Left cardiac atrium (tissue), 4 donors: Measurements from ENCODE around the gene EYS. TPM values are rescaled to one million over a fixed set of nuclear protein-coding genes. Genes with fewer than 3 reads are reported as not detected.

ENCODE experiments used
- ATAC-seq, 2 donors: fragments of 200-7000 bp; cut with Tn5 transposase; one replicate each; pipeline ENCODE4 v1.9.1; 2020; ENCODE audit warnings: mild to moderate bottlenecking in 2 of 2, moderate library complexity in 2 of 2
- DNase-seq: peaks from one replicate; pipeline ENCODE4 v3.0.0-alpha.2; 2020
- intact Hi-C, 2 donors: fragments of 100-400 bp; cut with DNase I; formaldehyde crosslinking; loops; one replicate each; pipeline versions ENCODE4 v1.14.1 to v1.15.1; 2022 to 2023
- total RNA-seq, 2 donors: library from RNA; stranded (reverse); fragmentation: NEBNext Ultra II Directional; extraction: Animal tissue kit (Norgen Biotek cat#: 25700); gene quantifications; one replicate each; pipeline ENCODE4 v1.2.1, GENCODE V29; 2021
- donor health status: DM: no; HTN: yes; CAD: no.
- donor health status: DM: no; HTN: yes; CAD: no; lungs with severe emphysema.
- donor health status: DM: yes; HTN: yes; CAD: no.
- donor health status: Dilated cardiomyopathy.

EYS gene
- total RNA-seq, 2 donors from 2014 or later: 0.44 TPM; not detected in 1

DNA sequence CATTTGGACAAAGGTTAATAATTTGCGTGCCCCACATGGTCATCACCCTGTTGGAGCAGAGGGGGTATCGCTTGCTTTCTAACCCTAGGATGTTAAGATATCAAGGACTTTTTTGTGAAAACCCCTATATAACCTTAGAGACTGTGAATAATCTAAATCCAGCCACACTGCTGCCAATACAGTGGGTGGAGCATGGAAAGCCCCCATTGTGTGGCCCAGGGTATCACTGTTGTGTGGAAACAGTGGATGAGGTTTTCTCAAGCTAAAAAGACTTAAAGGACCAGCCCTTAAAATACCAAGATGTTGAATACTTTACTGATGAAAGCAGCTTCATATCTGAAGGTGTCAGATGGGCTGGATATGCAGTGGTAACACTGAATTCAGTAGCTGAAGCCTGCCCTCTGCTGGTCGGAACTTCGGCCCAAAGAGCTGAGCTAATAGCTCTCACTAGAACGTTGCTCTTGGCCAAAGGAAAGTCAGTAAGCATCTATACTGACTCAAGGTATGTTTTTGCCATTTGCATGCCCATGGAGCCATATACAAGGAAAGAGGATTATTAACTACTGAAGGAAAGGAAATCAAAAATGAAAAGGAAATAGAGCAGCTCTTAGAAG is 1376.2 kb downstream of the EYS start:
- ATAC-seq (no peak), DNase-seq (peak; percentile 61)
- intact Hi-C loops: no loop called here

DNA sequence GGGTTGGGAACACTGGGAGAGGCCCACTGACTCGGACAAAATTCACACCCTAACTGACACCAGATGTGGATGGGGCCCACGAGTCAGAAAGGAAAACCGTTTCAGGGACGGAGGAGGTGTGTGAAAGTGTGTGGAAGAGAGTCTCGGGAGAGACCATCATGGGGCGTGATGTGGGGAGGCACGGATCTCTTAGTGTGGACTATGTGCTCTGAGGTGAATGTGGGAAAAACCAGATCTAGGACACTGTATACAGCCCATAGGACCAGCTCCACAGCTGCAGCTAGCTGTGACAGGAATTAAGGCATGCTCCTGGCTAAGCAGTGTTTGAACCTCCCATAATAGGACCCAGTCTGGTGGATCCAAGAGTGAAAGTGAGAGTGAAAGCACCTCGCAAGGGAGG is 1380.1 kb downstream of the EYS start:
- DNase-seq (no peak), ATAC-seq (no peak)
- intact Hi-C loops: no loop called here

DNA sequence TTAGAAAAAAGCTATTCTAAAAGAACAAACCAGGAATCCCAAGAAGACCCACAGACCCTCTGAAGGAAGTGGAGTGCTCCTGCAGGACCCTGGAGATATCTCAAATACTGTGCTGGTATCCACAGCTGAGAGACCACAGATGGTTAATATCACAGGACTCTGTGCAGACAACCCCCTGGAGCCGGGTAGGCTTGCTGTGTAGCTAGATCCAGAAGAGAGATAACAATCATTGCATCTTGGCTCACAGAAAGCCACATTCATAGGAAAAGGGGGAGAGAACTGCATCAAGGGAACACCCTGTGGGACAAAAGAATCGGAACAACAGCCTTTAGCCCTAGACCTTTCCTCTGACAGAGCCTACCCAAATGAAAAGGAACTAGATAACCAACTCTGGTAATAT is 1381.9 kb downstream of the EYS start:
- no peak for ATAC-seq
- intact Hi-C loops: no loop called here
- no peak for DNase-seq

DNA sequence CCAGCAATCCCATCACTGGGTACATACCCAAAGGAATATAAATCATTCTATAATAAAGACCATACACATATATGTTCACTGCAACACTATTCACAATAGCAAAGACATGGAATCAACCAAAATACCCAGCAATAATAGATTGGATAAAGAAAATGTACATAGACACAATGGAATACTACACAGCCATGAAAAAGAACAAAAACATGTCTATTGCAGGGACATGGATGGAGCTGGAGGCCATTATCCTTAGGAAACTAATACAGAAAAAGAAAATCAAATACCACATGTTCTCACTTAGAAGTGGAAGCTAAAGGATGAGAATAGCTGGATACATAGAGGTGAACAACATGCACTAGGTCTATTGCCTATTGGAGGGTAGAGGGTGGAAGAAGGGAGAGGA is 1396.8 kb downstream of the EYS start:
- DNase-seq: no peak
- intact Hi-C loops: no loop called here
- no peak for ATAC-seq

DNA sequence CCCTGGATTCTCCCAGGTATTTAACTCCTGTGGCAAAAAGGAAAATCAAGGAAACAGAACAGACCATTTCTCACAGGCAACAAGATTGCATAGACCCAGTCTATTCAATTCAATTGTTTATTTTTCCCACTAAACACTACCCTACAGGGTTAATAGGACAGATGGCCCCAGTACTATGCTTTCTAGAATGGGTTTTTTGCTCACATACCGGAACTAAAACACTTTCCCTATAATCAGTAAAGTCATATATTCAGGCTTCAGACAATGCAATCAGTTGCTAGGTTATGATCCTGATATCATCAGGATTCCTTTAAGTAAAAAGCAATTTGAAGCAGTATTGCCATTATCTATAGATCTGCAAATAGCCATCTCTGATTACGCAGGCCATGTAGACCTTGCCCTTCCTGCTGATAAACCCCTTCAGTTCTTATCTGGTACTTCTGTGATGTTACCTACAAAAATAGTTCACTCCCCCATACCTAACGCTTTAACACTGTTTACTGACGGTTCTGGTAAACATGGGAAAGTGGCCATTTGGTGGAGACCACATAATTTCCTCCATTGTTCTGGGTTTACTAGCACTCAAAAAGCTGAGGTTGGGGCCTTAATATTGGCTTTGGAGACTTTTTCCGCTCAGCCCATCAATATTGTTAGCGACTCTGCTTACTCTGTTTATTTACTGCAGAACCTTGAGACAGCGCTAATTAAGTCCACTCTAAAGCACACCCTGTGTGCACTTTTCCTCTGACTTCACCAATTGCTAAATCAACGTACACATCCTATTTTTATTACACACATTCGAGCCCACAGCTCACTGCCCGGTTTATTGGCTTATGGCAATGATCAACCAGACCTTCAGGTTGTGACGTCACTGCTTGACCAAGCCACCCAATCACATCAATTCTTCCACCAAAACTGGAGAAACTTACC is 1405.5 kb downstream of the EYS start:
- ATAC-seq: no peak
- no peak for DNase-seq
- intact Hi-C loops: no loop called here

DNA sequence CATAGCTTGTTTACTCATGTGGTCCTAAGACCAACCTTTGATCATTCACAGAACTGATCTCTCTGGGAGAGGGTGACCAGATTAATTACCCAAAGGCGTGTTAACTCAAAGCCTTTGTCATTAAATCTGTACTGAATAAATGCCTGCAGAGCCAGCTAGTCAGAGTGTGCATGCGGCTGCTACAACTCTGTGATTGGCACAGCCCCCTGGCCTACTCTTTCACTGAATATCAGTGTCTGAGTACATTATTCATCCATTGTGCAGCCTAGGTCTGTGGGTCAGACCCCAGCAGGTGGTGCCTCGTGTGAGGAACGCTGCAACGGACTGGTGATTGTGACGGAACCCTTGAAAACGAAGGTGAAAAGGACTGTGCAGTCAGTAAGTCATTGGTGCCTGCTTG is 1407.8 kb downstream of the EYS start:
- no peak for ATAC-seq
- intact Hi-C loops: no loop called here
- no peak for DNase-seq

DNA sequence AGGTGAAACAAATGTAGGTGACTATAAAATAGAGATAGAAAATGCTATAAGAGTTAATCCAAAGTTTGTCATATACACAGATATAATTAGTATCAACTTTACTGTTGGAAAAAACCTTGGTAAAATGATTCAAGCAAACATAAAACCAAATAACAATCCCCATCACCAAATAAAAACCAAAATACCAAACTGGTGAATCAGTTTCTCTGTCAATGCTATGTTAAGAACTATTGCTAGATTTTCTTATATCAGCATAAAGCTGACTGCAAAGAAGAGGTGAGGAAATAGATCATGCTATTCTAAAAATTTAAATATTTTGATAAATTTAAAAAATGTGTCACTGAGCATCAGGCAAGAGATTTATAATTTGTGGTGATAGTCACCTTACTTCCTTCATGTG is 1413.0 kb downstream of the EYS start:
- intact Hi-C loops: no loop called here
- no peak for ATAC-seq
- DNase-seq: no peak

DNA sequence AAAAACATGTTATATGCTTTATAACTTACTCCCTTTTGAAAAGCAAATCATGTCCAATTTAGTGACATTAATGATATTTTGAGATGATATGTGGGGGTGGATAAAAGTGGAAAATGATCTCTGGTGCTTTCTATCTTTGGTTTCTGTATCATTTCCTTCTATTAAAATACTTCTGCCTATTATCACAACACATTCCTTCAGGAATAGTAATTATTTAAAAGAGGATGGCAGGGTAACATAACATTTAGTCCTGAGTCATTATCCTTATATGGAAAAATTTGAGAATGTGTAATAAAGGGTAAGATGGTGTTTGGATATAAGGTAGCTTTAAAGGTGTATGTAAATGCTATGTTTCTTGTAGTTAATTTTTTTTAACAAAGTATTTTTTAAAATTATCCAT is 1413.7 kb downstream of the EYS start:
- ATAC-seq (no peak), DNase-seq (no peak)
- intact Hi-C loops: no loop called here

DNA sequence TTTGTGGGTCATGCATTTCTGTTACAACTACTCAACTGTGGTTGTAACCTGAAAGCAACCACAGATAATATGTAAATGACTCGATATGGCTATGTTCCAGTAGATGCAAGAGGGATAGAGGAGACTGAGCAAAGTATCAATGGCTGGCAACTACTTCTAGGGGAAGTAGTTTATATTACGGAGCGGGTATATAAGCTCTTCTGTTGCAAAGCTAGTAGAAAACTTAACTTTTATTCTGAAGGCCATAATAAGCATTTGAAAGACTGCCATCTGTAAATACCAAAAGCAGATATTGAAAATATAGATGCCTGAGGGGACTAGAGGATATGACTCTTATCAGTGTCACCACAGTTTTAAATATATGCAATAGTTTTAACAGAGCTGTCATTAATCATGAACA is 1416.2 kb downstream of the EYS start:
- DNase-seq (no peak), ATAC-seq (no peak)
- intact Hi-C loops: no loop called here

DNA sequence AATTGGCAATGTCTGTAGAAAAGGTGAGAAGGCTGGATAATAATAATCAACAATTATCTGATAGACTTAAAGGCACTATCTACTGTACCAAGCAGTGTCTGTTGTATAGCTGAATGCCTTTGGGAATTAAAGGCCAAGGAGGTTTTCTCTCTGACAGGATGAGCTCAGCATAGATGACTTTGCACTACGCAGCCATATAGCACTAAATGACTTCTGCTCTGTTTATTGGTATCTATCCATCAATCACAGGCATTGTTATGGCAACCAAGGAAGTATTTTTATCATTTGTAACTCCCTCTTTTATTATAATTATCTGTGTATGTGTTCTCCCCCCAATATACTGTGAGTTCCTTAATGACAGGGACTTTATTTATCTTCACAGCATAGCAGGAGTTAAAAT is 1417.1 kb downstream of the EYS start:
- ATAC-seq: no peak
- no peak for DNase-seq
- intact Hi-C loops: no loop called here

DNA sequence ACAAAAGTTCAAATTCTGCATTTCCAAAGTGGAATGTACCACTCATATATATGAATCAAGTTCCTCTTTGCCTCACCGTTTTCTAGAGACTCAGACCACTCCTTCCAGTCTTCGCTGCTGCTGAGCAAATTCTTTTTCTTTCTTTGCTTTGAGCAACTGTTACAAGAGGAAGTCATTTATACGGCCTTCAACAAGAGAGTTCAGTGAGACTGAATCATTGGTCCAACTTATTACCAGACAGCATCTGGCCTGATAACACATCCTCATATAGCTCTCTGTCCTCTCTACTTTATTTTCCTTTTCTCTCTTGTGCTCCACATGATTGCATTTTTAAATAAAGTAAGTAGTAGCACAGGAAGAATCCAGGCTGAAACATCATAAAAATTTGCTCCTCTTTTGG is 1418.7 kb downstream of the EYS start:
- DNase-seq (no peak), ATAC-seq (no peak)
- intact Hi-C loops: no loop called here

DNA sequence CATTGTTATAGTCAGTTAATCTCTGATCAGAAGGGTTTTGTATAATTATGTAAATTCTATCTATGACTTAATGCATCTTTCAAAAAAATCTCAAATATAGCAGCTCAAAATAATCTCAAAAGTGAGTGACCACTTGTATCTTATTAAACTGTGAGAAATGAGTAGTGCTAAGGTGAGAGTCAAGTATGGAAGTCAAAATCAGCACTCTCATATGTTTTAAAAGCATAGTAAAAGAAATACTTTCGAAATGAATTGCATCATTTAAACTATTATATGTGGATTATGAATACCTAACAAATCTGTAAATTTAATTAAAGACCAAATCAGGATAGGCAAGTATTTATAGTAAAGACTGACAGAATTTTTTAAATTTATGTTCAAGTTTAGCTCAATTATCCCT is 1425.9 kb downstream of the EYS start:
- intact Hi-C loops: no loop called here
- ATAC-seq: no peak
- DNase-seq: no peak

DNA sequence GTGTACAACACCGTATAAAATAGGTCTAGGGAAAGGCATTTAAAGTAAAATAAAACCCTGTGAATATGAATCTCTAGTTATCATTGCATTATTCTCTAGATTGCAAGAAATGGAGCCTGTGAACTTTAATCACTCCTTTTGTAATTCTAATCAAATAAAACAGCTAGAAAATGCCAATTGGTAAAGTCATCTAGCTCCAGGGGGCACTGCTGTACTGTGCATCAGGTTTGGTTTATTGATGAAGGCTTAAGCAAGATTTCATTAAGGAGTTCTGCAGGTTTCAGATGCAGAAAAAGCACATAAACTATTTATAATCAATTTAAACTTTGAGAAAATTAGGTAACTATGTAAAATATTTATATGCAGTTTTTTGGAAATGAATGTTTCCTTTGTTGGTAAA is 1426.5 kb downstream of the EYS start:
- intact Hi-C loops: no loop called here
- no peak for DNase-seq

DNA sequence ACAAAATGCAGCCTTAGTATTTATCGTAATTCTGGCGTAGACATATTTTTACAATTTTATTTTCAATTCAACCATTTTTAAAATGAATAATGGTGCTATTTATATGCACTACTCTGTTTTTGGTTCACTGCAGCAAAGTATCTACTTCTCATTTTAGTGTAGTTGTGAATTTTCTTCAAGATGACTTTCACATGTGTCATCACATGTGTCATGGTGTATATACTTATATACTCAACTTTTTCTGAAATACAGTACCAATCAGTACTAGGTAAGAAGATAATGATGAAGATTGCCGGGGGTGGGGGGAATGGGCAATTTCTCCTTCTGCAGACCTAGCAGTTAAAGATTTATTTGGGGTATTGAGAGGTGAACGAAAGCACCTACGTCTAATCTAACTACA is 1436.9 kb downstream of the EYS start:
- no peak for ATAC-seq
- no peak for DNase-seq
- intact Hi-C loops: no loop called here

More for the DNA sequence above, 1426.5 kb downstream of the EYS start:
- no peak for ATAC-seq

DNA sequence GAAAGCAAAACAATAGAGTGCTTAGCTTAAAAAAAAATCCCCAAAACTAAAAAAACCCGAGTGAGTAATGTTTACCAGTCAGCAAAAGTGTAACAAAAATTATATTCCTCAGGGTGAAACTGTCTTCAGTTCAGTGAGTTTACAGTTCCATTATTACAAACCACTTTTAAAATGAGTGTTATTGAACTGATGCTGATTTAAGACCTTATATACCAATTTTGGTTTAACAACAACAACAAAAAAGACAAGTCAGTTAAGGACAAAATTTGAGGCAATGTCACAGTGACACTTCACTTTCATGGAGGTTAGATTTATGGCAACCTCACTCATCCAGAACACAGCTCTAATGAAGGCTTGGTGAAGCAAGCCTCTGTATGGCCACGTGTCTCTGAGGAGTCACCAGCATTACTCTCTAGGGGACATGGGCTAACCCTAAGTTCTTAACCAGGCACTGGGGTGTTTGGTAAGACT is 1440.6 kb downstream of the EYS start:
- ATAC-seq: no peak
- DNase-seq: no peak
- intact Hi-C loops: no loop called here

DNA sequence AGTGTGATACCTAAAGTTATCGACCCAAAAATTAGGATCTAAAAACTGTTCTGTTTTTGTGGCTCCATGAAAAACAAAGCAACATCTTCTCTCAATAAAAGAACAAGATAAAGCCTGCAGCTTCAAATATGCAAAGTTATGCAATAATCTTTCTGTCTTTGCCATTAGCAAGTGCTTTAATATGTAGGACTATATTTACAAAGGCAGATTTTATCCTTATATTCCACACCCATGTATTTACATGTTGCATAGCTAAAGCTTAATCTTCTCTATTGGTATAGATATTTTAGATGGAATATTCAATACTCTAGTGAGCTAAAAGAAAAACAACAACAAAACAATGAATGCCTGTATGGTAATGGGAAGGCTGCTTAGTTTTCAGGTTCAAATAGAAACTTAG is 1443.2 kb downstream of the EYS start:
- intact Hi-C loops: no loop called here
- DNase-seq (no peak), ATAC-seq (no peak)

DNA sequence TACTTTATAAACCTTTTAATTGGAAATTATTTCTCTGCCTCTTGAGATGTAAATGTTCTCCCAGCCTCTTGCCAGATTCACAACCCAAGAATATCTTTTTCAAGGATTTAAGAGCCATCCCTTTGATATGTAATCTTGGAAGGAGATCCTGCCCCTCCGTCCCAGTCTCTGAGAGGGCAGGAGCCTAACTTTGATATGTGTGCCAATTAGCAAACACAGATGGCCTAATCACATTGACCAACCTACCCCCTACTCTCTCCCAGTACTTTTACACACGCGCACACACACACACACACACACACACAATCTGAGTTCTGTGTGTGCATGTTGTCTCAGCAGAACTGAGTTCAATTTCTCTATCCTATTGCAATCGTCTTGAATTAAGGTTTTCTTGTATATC is 1447.7 kb downstream of the EYS start:
- ATAC-seq (no peak), DNase-seq (no peak)
- intact Hi-C loops: no loop called here

DNA sequence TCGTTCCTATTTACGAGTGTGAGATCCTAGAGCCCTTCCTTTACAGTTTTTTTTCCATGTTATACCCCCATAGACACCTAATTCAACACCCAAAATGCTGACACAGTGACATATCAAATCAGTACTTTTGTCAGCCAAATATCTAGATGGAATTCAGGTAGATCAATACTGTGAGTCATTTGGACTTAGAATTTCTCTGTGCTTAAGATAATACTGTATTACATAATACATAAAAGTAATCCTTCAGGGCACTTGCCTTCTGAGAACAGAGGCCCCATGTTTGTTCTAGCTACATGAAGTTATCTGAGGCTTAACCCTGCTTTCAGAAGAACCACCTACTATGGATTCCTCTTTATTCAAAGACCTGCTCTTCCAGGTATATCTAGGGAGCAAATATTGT is 1448.3 kb downstream of the EYS start:
- ATAC-seq (no peak), DNase-seq (no peak)
- intact Hi-C loops: no loop called here

DNA sequence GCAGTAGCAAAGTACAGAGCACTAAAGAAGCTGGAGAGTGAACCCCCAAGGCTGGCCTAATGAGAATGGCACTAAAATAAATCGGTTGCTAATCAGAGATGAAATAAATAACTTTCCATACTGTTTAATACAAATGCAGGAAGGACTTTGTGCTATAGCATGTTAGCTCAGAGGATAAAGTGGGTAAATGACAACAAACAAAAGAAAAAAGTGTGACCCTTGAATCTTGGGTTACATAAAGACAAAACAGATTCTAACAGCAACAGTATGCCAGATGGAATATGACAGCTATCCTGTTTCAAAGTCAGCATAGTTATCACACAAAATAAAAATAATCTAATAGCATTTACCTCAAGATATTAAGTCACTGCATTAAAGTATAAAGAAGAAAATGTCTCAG is 1448.7 kb downstream of the EYS start:
- ATAC-seq (no peak), DNase-seq (no peak)
- intact Hi-C loops: no loop called here

DNA sequence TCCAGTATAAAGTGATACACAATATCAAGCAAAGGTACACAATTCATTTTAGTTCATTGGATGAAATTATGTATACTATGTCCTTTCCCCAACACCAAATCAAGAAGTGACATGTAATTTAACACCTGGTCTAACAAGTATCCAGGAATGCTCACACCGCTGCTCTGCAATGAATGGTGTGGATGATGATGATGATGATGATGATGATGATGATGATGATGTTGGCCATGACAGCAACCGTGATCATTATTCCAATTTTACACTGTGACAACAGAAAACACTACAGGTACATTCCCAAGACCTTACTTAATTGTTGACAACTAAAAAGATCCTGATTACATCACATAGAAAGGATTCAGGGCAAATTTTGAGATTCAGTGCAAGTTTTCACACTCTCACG is 1449.4 kb downstream of the EYS start:
- ATAC-seq (no peak), DNase-seq (no peak)
- intact Hi-C loops: no loop called here

DNA sequence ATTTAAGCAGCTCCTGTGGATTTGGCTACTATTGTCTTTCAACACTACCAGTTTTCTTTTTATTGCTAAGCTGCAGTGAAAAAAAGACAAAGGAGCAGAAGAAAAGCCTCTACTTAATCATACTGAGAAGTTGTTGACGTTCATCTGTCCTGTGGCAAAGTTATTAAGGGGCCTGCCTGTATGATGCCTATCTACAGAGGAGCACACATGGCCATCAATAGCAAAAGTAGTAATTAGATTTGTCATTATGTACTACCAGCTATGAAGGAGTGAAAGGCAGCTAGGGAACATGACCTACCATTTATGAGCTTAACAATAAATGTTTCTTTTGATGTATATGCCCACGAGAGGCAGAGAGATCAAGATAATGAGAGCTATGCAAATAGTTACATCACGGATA is 1450.5 kb downstream of the EYS start:
- intact Hi-C loops: no loop called here
- no peak for ATAC-seq
- DNase-seq: no peak
